ENCODE data around the gene IZUMO4.
A peak's percentile ranks its signal among the peaks of the same experiment; 100 is the strongest.

IZUMO4 gene

GRCh38 chr19:2096480-2097202 lies at the start of gene IZUMO4:
Gene IZUMO4 (plus strand): TSS chr19:2096915. CDS start chr19:2096946, 31 bp downstream.
- peak; percentile 89 for DNase-seq

GRCh38 chr19:2047076-2047448 lies 49.7 kb upstream of the IZUMO4 start:
- DNase-seq = no peak

DNA sequence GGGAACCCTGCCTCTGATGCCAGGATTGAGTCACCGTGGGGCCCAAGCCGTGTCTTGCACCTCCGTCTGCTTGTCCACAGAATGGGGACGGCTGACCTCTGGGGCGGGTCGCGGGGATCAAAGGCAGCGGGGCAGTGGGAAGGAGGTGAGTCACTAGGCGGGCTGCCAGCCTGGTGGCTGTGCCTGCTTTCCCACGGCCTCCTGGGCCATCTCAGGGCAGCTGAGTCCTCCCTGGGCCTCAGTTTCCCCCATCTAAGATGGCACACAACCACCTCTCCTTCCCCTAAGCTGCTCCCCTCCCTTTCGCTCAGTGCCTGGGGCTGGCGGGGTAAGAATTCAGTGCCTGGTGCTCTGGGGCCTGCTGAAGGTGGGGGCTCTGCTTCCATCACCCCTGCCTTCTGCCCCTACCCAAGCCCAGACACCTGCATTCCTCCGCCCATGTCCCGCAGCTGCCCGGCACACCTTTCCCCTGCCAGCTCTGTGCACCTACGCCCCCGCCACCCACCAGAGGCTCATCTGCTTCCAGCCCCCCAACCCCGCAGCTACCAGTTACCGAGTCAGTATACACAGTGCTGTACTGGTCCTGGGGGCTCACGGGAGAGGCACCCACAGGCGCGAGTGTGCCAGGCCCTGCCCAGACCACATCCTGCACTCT lies 49.1 kb upstream of the IZUMO4 start:
- DNase-seq = no peak

DNA sequence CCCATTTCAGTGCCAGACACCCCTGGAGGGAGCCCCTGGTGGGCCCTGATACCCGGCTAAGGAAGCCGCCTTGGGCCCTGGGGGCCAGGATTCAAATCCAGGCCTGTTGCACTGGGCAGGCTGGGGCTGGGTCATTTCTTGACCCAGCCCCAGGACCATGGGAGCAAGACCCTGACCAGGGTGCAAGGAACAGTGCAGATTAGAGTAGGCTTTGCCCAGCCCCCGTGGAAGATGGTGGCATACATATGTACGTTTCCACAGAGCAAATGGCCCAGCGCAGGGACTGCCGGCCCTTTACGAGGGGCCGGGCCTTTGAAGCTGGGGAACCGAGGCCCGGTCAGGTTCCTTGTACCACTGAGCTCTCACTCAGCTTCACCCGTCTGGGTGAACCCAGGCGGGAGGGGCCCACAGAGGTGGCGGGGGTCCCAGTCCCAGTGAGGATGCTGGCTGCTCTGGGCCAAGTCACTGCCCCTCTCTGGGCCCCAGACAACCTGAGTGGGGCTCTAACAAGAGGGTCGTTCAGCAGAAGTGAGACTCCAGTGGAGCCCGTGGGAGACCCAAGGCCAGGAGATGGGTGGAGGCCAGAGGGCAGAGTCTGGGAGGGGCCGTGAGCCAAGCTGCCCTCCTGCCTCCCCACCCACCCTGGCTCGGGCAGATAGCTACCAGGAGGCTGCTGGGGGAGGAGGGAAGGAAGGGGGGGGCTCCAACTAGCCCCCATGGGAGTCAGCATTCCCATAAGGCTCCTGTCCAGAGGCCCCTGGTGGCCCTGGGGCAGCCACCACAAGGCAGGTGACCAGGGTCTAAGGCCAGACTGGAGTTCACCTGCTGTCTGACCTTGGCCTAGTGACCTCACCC lies 48.4 kb upstream of the IZUMO4 start:
- DNase-seq = no peak

DNA sequence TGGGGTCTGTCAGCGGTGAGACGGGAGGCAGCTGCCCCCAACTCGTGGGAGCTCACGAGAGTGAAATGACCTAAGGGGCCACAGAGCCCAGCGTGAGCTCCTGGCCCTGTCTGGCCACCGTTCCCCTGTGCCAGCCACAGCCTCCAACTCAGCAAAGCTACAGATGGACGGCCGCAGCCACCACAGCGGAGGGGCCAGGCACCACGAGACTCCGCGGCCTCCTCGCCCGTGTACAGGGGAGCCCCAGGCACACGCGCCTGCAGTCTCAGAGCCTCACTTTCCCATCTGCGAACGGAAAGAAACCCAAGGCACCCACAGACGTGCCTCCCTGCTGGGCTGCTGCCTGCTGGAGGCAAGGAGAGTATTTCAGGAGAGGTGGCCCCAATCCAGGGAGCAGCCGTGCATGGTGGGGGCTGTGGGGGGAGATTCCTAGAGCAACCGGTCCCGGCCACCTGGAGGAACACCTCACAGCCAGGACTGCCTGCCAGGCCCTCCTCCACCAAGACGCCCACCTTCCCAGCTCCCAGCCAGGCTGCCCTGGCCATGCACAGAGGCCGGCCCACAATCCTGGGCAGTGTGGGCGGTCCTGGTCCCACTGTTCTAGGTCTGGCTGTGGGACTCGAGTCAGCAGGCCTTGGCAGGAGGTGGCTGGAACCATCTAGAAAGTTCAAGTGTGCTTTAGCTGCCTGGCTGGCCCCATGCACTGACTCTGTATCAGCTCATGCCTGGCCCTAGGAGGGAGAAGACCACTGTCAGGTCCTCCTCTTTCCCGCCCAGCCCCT lies 47.6 kb upstream of the IZUMO4 start:
- DNase-seq = no peak

GRCh38 chr19:2049741-2050348 lies 46.9 kb upstream of the IZUMO4 start:
- DNase-seq = peak; percentile 18

DNA sequence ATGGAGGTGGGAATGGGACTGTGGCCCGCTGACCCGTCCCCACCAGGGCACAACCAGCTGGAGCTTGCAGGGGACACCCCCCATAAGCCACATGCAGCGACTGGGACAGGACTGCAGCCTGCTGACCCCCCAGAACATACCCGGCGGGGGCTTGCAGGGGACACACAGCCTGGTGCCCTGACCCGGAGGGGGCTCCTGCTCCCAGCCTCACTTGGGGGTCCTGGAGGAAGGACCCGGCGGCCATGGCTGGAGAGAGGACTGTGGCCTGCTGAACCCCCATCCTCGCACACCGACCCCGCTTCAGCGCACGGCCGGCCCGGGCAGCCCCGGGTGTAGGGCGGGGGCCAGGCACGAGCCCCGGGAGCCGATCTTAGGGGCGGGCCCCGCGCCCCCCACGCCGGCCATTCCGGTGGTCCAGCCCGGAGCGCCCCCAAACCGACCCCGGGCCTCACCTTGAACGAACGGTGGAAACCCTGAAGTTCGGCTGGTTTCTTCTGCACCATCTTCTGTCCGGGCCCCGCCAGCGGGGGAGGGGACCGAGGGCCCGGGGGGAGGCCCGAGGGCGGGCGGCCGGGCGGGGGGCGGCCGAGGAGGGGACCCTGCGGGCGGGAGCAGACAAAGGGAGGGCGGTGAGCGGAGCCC lies 46.2 kb upstream of the IZUMO4 start:
- DNase-seq = no peak

DNA sequence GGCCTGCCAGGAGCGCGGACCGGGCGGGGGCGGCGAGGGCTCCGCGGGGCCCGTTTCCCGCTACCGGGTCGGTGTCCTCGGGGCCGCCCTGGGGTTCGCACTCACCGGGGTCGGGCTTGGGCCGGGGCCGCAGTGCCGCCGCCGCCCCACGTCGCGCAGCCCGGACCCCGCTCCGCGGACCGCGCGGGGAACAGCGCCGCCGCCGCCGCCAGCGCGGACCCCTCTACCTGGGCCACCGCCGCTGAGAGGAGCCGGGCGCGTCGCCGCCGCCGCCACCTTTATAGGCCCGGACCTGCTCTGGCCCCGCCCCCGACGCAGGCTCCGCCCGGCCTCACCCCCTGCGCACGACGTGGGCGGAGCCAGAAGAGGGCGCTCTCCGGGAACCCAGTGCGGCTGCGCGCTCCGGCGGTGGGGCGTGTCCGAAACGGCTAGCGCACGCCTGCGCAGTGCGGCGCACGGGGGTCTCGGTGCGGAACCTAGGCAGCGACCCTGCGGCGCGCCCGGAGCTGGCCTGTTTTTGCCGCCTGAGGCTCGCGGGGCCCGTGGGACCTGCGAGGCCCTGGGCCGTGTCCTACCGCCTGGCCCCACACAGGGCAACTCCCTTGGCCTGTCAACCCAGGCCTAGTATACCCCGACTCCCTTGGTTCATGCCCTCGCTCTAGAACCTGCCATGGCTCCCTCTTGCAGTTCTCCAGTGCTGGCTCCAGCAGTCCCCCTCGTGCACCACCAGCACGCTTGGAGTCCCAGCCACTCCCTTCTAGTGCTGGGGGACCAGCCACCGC lies 45.5 kb upstream of the IZUMO4 start, which contains the start of gene MKNK2:
Gene MKNK2, minus strand, starts transcription at position 254 of the 782 bp plus-strand sequence. CDS start 393 bp downstream, outside the sequence.
- peak; percentile 60 for DNase-seq

DNA sequence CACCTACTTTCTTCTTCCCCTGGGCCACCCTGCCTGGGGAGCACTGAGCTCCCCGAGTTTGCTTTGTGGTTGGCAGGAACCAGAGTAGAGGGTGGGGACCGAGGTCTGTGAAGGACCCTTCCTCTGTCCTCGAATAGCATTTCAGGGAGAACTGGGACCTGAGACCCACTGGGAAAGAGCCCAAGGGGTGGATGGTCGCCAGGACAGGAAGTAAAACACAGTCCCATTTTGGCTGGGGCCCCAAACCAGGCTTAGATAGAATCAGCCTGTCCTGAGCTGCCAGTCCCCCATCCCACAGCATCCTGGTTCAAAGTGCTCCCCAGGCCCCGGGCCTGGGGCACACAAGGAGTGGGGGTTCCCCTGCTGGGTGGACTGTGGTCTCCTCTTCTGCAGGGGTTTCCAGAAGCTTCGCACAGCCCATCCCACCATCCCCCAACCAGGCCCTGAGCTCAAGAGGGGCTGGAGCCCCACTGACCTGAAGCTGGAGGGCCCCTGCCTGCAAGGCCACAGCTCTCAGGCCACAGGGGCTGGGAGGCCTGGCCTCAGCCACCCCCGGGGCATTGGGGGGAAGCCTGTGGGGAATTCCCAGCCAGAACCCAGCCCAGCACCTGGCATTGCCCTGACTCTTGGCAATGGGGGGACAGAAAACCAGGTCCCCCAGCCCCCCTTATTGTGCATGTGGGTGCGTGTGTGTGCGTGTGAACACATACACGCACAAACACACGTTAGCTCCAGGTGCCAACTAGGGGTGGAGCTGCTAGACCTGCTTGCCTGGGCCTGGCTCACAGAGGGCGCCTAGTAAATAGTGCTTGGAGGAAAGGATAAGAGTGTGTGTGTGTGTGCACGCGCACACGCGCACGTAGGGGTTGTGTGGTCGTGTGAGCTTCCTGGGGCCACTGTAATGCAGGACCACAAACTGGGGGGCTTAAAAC lies 44.7 kb upstream of the IZUMO4 start:
- DNase-seq = no peak

GRCh38 chr19:2053601-2054389 lies 42.9 kb upstream of the IZUMO4 start:
- DNase-seq = no peak

- DNase-seq = no peak
Observed at GRCh38 chr19:2054763-2055162, 42.0 kb upstream of the IZUMO4 start.

GRCh38 chr19:2055931-2056836 lies 40.5 kb upstream of the IZUMO4 start:
- no peak for DNase-seq

- no peak for DNase-seq
Observed at GRCh38 chr19:2056837-2057192, 39.9 kb upstream of the IZUMO4 start.

DNA sequence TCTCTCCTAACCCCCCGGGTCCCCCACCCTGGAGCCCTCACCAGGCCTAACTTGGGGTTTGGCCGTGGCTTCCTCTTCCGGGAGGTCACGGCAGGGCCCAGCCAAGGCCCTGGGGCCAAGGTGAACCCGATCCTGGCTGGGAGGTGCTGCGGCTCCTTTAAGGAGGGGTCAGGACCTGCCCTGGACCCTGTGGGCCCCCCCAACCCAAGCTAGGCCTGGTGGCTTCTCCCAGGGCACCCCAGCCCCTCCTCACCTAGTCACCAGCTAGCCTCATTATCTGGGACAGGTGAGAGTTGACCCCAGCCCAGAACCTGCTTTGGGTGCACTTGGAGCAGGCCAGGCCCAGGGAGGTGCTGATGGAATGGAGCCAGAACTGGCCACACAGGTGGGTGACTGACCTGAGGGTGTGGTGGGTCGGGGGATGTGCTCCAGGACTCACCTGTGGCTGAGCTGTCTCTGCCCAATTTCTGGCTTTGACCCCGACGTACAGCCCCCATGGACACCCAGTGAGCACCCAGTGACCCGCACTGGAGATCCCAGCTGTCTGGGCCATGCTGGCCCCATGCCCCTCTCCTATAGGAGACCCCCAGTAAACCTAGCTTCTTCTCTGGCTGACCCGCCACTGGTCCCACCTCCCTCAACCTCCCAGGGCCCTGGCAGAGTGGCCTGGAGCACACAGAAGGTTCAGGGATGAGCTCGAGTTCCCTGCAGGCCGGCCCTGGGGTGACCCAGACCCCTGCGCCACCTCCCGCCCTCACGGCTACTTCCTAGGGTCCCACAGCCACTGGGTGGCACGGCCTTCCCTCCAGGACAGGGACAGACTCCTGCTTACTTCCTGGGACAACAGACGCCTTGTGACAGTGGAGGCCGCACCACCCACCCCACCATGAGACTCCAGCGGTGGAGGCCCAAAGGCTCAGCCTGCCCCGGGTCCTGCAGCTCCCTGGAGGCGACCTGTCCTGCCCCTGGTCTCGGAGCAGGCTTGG lies 38.9 kb upstream of the IZUMO4 start:
- DNase-seq = no peak

DNA sequence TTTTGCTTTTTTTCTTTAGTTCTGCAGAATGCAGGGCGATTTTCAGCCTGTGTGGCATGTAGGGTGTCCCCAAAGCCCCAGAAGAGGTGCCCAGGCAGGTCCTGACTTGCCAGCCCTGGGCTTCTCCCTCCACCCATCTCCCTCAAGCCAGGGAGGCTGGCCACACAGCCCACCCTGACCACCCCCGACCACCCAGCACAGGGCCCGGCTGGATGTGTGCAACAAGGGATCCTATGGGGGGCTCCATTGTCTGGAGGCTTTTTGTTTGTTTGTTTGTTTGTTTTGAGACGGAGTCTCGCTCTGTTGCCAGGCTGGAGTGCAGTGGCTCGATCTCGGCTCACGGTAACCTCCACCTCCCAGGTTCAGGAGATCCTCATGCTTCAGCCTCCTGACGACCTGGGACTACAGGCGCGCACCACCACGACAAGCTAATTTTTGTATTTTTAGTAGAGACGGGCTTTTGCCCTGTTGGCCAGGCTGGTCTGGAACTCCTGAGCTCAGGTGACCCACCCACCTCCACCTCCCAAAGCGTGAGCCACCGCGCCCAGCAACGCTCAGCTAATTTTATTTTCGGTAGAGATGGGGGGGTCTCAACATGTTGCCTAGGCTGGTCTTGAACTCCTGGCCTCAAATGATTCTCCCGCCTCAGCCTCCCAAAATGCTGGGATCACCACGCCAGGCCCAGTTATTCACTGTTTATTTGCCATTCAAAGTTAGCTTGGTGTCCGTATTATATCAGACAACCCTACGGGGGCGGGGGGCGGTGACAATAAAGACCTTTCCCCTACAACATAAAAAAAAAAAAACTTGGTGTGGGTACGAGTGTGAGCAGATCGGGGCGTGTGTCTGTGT lies 37.9 kb upstream of the IZUMO4 start:
- DNase-seq = no peak
